Stimulated activated CD4-positive, alpha-beta T cell treated with anti-CD3 and anti-CD28 coated beads, Interleukin-2, amount 100 ng/mL, for 24 hours (primary cell): Measurements from ENCODE around the gene PSMG3.

Experiments used
- DNase-seq, 2 donors: peaks; one replicate each; pipeline ENCODE4 v3.0.0-alpha.2; 2020

The PSMG3 gene

GRCh38 chr7:1557006-1557405, 12.8 kb downstream of the PSMG3 start:
- DNase-seq = no peak

GRCh38 chr7:1555813-1556543, 13.9 kb downstream of the PSMG3 start, which contains the start of gene TMEM184A:
TSS of gene TMEM184A (minus strand) at chr7:1556205. CDS start at chr7:1555484, 721 bp downstream.
- DNase-seq = peak; percentile 39 to 60

GRCh38 chr7:1555046-1555812, 14.6 kb downstream of the PSMG3 start:
- no peak for DNase-seq

GRCh38 chr7:1554333-1555045, 15.3 kb downstream of the PSMG3 start:
- no peak for DNase-seq

GRCh38 chr7:1553512-1554210, 16.2 kb downstream of the PSMG3 start:
- DNase-seq = no peak

- no peak for DNase-seq
These were observed 17.6 kb downstream of the PSMG3 start for GRCh38 chr7:1552200-1552599.

GRCh38 chr7:1550846-1551155, 19.0 kb downstream of the PSMG3 start:
- DNase-seq = no peak

- no peak for DNase-seq
These were observed 19.6 kb downstream of the PSMG3 start for GRCh38 chr7:1550005-1550845.

GRCh38 chr7:1549357-1550004, 20.4 kb downstream of the PSMG3 start:
- no peak for DNase-seq

GRCh38 chr7:1548944-1549343, 20.9 kb downstream of the PSMG3 start:
- DNase-seq = no peak

GRCh38 chr7:1548438-1548831, 21.4 kb downstream of the PSMG3 start:
- DNase-seq = no peak

GRCh38 chr7:1547777-1548437, 21.9 kb downstream of the PSMG3 start:
- no peak for DNase-seq

GRCh38 chr7:1546909-1547776, 22.7 kb downstream of the PSMG3 start:
- no peak for DNase-seq

GRCh38 chr7:1546274-1546908, 23.4 kb downstream of the PSMG3 start:
- no peak for DNase-seq

- DNase-seq = no peak
These were observed 24.2 kb downstream of the PSMG3 start for GRCh38 chr7:1545417-1546246.

- DNase-seq = no peak
These were observed 24.9 kb downstream of the PSMG3 start for GRCh38 chr7:1544896-1545416.

GRCh38 chr7:1544178-1544895, 25.5 kb downstream of the PSMG3 start:
- DNase-seq = no peak

- DNase-seq = no peak
These were observed 26.0 kb downstream of the PSMG3 start for GRCh38 chr7:1543826-1544177.
